IPS DF 4.7 (cell line): Measurements from ENCODE around the gene RNH1.

Experiments used
- DNase-seq: peaks from one replicate; pipeline ENCODE4 v3.0.0-alpha.2; 2013; ENCODE audit warnings: low spot score; ENCODE audit errors: extremely low read depth

The RNH1 gene

GRCh38 chr11:459511-460220 is 47.4 kb downstream of the RNH1 start:
- DNase-seq, result no peak

- no peak for DNase-seq
These were observed 49.8 kb downstream of the RNH1 start for GRCh38 chr11:457111-457760.

- no peak for DNase-seq
These were observed 50.5 kb downstream of the RNH1 start for GRCh38 chr11:456533-456932.

- DNase-seq, result no peak
These were observed 51.4 kb downstream of the RNH1 start for GRCh38 chr11:455566-456147.

- no peak for DNase-seq
These were observed 52.1 kb downstream of the RNH1 start for GRCh38 chr11:454801-455565.

- no peak for DNase-seq
These were observed 53.0 kb downstream of the RNH1 start for GRCh38 chr11:454043-454442.

GRCh38 chr11:453564-453963 is 53.5 kb downstream of the RNH1 start:
- DNase-seq, result no peak

GRCh38 chr11:452916-453527 is 54.0 kb downstream of the RNH1 start:
- DNase-seq, result no peak

- no peak for DNase-seq
These were observed 54.8 kb downstream of the RNH1 start for GRCh38 chr11:452203-452744.

GRCh38 chr11:451738-452137 is 55.3 kb downstream of the RNH1 start:
- DNase-seq, result no peak

- DNase-seq, result no peak
These were observed 56.1 kb downstream of the RNH1 start for GRCh38 chr11:450809-451451.

GRCh38 chr11:449889-450808 is 56.9 kb downstream of the RNH1 start, which contains the start of gene PTDSS2:
PTDSS2 (plus strand) TSS chr11:450279; CDS start chr11:450456, 177 bp downstream.
- peak; percentile 95 for DNase-seq

GRCh38 chr11:447923-448731 is 58.9 kb downstream of the RNH1 start:
- no peak for DNase-seq

GRCh38 chr11:446891-447290 is 60.2 kb downstream of the RNH1 start:
- DNase-seq, result no peak

GRCh38 chr11:445765-446588 is 61.1 kb downstream of the RNH1 start:
- DNase-seq, result no peak
